ENCODE measurements around the gene TMEM89.

GRCh38 chr3:48592519-48593087 lies 29.0 kb downstream of the TMEM89 start:
- TF ChIP-seq, protein P1, sequence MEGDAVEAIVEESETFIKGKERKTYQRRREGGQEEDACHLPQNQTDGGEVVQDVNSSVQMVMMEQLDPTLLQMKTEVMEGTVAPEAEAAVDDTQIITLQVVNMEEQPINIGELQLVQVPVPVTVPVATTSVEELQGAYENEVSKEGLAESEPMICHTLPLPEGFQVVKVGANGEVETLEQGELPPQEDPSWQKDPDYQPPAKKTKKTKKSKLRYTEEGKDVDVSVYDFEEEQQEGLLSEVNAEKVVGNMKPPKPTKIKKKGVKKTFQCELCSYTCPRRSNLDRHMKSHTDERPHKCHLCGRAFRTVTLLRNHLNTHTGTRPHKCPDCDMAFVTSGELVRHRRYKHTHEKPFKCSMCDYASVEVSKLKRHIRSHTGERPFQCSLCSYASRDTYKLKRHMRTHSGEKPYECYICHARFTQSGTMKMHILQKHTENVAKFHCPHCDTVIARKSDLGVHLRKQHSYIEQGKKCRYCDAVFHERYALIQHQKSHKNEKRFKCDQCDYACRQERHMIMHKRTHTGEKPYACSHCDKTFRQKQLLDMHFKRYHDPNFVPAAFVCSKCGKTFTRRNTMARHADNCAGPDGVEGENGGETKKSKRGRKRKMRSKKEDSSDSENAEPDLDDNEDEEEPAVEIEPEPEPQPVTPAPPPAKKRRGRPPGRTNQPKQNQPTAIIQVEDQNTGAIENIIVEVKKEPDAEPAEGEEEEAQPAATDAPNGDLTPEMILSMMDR (IDR thresholded peaks at IDR 0.05) = no peak
- TF ChIP-seq POLR2A (IDR thresholded peaks at IDR 0.05) = no peak
- no peak for TF ChIP-seq POLR2AphosphoS5 (IDR thresholded peaks at IDR 0.05)
